NCI-H82 treated with DMSO at 0.1 percent for 48 hours (cell line): ENCODE results near the gene KRT6A.

ENCODE experiments used
- DNase-seq: peaks from one replicate; lab custom pipeline; 2025; ENCODE audit not compliant: unreplicated experiment; lab: John Stamatoyannopoulos, UW

The KRT6A gene

GRCh38 chr12:52524898-52525591 lies 32.0 kb upstream of the KRT6A start:
- no peak for DNase-seq

GRCh38 chr12:52524241-52524897 lies 31.3 kb upstream of the KRT6A start:
- no peak for DNase-seq

- no peak for DNase-seq
Measured at GRCh38 chr12:52523824-52524223, 30.8 kb upstream of the KRT6A start.

- no peak for DNase-seq
Measured at GRCh38 chr12:52522346-52523011, 29.4 kb upstream of the KRT6A start.

GRCh38 chr12:52521568-52522266 lies 28.7 kb upstream of the KRT6A start:
- DNase-seq, result no peak

- no peak for DNase-seq
Measured at GRCh38 chr12:52521175-52521567, 28.1 kb upstream of the KRT6A start.

- no peak for DNase-seq
Measured at GRCh38 chr12:52519826-52520662, 27.0 kb upstream of the KRT6A start, which contains the start of gene KRT5. TSS of gene KRT5 (minus strand) at chr12:52520394. CDS start at chr12:52520296, 98 bp downstream.

- no peak for DNase-seq
Measured at GRCh38 chr12:52519387-52519703, 26.3 kb upstream of the KRT6A start.

GRCh38 chr12:52518574-52519386 lies 25.7 kb upstream of the KRT6A start:
- no peak for DNase-seq

- DNase-seq, result no peak
Measured at GRCh38 chr12:52517888-52518287, 24.8 kb upstream of the KRT6A start.

- no peak for DNase-seq
Measured at GRCh38 chr12:52517005-52517835, 24.2 kb upstream of the KRT6A start.

- DNase-seq, result no peak
Measured at GRCh38 chr12:52515927-52516831, 23.1 kb upstream of the KRT6A start.

- no peak for DNase-seq
Measured at GRCh38 chr12:52515319-52515646, 22.2 kb upstream of the KRT6A start.

- DNase-seq, result no peak
Measured at GRCh38 chr12:52514471-52515318, 21.6 kb upstream of the KRT6A start.

- no peak for DNase-seq
Measured at GRCh38 chr12:52513736-52514135, 20.7 kb upstream of the KRT6A start.

GRCh38 chr12:52508211-52508610 lies 15.2 kb upstream of the KRT6A start:
- DNase-seq, result no peak
